Testis (tissue), 3 donors: Measurements from ENCODE around the gene TLK2. TPM values are rescaled to one million over a fixed set of nuclear protein-coding genes. Genes with fewer than 3 reads are reported as not detected.
A peak's percentile ranks its signal among the peaks of the same experiment; 100 is the strongest.

Source experiments
- DNase-seq: peaks from one replicate; pipeline ENCODE4 v3.0.0-alpha.2; 2019
- H3K27ac ChIP-seq, 2 donors: fragments of 200-600 bp; sonication (generic); one replicate each; pipeline ENCODE4 v1.5.1; 2019
- H3K27me3 ChIP-seq: fragments of 200-600 bp; sonication (generic); one replicate; pipeline ENCODE4 v1.5.1; 2019
- H3K36me3 ChIP-seq: fragments of 200-600 bp; sonication (generic); one replicate; pipeline ENCODE4 v1.5.1; 2017; ENCODE audit warnings: low read depth; ENCODE audit errors: missing control alignments
- H3K4me1 ChIP-seq: fragments of 200-600 bp; sonication (generic); one replicate; pipeline ENCODE4 v1.5.1; 2019
- H3K4me3 ChIP-seq, 2 donors: fragments of 200-600 bp; sonication (generic); one replicate each; pipeline ENCODE4 v1.5.1; 2017 to 2019
- H3K9me3 ChIP-seq: fragments of 200-600 bp; sonication (generic); one replicate; pipeline ENCODE4 v1.5.1; 2017
- CTCF ChIP-seq, 3 experiments: fragments of 450-650 bp in 2 of 3; fragments of 200-600 bp in 1 of 3; sonication (generic) in 1 of 3; IDR thresholded peaks; one replicate each; pipeline ENCODE4 v1.5.1; 2016 to 2019; ENCODE audit warnings: antibody characterized with exemption in 3 of 3, mild to moderate bottlenecking in 2 of 3, moderate library complexity in 1 of 3
- POLR2A ChIP-seq: fragments of 450-650 bp; IDR thresholded peaks from one replicate; pipeline ENCODE4 v1.6.1; 2017; ENCODE audit warnings: antibody characterized with exemption, mild to moderate bottlenecking, moderate library complexity
- WGBS, 2 donors: methylation state at CpG; one replicate each; pipeline ENCODE4 v1.1.5; 2018; 5-methylcytosine and 5-hydroxymethylcytosine counted together
- intact Hi-C: fragments of 100-400 bp; cut with DNase I; formaldehyde crosslinking; loops from one replicate; pipeline ENCODE4 v1.15.1; 2023; ENCODE audit warnings: low total_unique reads
- polyA plus RNA-seq: library from polyadenylated mRNA; stranded (reverse); fragments of 350-450 nt; fragmentation: Illumina TruSeq; extraction: RNeasy Lipid Tissue Mini Kit (QIAGEN cat#74804); gene quantifications from one replicate; pipeline ENCODE4 v1.2.3, GENCODE V29; 2014; ENCODE audit warnings: low read depth, low replicate concordance; ENCODE audit not compliant: insufficient read depth
- total RNA-seq, 2 donors: library from RNA; depleted of rRNA; stranded (reverse); fragments of >200 nt; gene quantifications; one replicate each; pipeline ENCODE4 v1.2.3, GENCODE V29; 2016

TLK2 gene
- total and polyA plus RNA-seq, 3 donors from 2014 or later: 64.5 to 109 (median 78.2) TPM

DNA sequence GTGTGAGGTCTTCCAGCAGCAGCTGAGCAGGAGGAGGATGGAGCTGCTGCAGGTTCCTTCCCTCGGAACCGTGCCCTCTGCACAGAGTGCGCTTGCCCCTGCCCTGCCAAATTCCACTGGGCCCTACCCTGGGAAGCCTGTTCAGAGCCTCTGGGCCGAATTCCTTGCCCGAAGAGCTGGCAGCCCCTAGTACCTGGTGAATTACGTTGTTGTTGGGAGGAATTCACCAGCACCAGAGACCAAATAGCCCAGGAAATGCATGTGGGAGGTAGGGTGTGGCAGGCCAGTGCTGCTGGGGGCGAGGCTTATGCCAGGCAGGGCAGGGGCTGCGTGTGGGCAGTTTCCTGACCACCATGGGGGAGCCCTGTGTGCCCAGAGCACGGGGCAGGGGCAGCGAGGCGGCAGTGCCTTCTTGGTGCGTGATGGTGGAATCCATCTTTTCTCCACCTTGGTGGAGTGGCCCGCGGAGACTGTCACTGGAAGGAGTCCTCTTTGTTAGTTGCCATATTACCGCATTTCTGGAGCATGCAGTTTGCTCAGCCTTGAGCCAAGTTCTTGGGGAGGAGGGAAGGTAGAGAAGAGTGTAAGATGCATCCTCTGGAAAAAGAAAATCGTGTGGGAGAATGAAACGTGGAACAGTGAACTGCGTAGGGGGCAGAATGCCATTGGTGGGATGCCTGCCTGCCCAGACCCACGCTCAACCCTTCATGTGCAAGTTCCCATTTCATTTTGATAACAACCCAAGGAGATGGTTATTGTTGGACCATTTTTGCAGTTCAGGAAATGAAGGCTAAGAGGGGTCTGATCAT, 151.1 kb downstream of the TLK2 start:
- TF ChIP-seq POLR2A (no peak), CTCF (IDR thresholded peaks at IDR 0.05) (no peak)
- intact Hi-C loops: no loop called here
- Histone ChIP-seq H3K27ac (peak overlapping the region in 1 of 2 donors; percentile 80), H3K36me3 (no peaks in the 10 kb centered on the region), H3K4me1 (peaks cover 6% of the 10 kb centered on the region), H3K4me3 (peak overlapping the region; percentile 55 to 76), H3K9me3 (no peaks in the 10 kb centered on the region), H3K27me3 (no peaks in the 10 kb centered on the region)
- no peak for DNase-seq
- WGBS, 2 donors: 52 to 56% methylated on average over 16 to 19 of the region's 19 CpGs

DNA sequence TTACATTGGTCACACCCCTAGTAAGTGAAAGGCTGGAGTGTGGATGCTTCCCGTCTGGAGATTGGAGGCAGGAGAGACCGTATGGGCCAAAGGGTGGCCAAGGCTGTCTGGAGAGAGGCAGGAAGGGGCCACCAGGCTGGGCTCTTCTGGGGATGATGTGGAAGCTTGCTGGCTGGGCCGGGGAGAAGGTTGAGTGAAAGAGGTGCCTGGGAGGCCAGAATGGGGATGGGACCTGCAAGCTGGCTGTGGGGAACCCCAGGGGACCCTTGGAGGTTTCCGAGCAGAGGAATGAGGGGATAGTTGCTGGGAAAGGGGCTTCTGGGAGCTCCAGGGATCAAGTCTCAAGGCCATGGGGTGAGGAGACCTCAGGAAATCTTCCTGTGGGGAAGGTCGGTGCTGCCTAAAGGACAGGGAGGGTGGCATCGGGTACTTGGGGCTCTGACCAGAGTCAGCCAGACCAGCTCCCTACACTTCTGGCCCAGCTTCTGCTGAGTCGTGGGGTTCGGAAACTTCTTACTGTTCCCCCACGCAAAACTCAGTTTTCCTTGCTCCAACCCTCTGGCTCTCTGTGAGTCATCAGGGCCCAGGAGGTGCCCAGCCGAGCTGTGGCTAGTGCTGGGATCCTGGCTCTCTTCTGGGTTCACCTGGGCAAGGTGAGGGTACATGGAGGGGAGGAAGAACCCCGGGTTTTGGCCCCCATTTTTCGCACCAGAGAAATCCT, 151.9 kb downstream of the TLK2 start:
- intact Hi-C loops: no loop called here
- Histone ChIP-seq H3K36me3 (no peaks in the 10 kb centered on the region), H3K4me3 (no peak overlapping the region)

DNA sequence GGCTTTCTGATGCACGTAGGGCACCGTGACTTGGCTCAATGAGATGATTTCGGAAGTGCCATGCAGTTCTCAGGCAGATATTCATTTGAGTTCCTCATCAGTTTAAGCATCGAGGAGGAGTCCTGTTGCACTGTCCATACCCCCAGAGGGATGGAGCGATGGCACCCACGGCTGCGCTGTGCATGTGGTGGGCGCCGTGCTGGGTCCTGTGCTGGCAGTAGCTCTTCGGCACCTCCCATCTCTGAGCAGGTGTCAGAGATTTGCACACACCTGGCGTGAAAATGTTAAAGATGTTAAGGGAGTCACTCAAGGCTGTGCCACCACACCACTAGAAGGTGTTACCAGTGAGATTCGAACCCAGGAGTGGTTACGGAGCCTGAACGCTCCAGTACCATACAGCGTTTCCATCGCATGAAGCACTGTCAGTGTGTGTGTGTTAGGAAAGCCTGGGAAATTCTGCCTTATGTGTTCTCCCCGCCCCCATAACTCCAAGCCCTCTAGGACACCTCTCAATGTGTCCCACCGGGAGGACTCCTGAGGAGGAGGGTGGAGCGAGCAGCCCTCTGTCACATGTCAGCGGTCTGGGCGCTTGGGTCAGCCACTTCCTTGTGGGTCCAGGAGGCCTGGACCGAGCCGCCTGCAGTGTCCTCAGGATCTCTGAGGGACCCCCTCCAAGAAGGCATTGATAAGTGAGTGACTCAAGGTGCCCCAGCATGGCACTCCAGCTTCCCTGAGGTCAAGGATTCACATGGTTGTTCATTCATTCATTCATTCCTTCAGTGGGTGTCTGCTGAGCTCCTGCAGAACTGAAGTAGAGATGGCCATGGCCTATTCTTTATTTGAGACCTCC, 152.7 kb downstream of the TLK2 start:
- peaks cover 6% of the 10 kb centered on the region for H3K4me1 ChIP-seq
- no peaks in the 10 kb centered on the region for H3K9me3 ChIP-seq
- no peaks in the 10 kb centered on the region for H3K27me3 ChIP-seq
- intact Hi-C loops: no loop called here
- DNase-seq: no peak
- TF ChIP-seq POLR2A (no peak), CTCF (IDR thresholded peaks at IDR 0.05) (no peak)
- H3K4me3 ChIP-seq: no peak overlapping the region
- H3K27ac ChIP-seq: no peak overlapping the region
- H3K36me3 ChIP-seq: no peaks in the 10 kb centered on the region
- WGBS, 2 donors: 91 to 97% methylated on average over 18 to 20 of the region's 23 CpGs

More for the DNA sequence above, 151.9 kb downstream of the TLK2 start:
- H3K27ac ChIP-seq: no peak overlapping the region
- TF ChIP-seq POLR2A (no peak), CTCF (IDR thresholded peaks at IDR 0.05) (no peak)
- no peaks in the 10 kb centered on the region for H3K9me3 ChIP-seq
- 84 to 86% methylated on average over 6 to 12 of the region's 12 CpGs for WGBS, 2 donors
- H3K4me1 ChIP-seq: peaks cover 6% of the 10 kb centered on the region
- no peak for DNase-seq
- no peaks in the 10 kb centered on the region for H3K27me3 ChIP-seq

- no peak for TF ChIP-seq POLR2A
- no peak for TF ChIP-seq CTCF (IDR thresholded peaks at IDR 0.05)
These were observed 153.6 kb downstream of the TLK2 start for GRCh38 chr17:62631936-62632924.

More at GRCh38 chr17:62631936-62632924, 153.6 kb downstream of the TLK2 start:
- DNase-seq: no peak
- Histone ChIP-seq H3K9me3 (no peaks in the 10 kb centered on the region), H3K27ac (no peak overlapping the region), H3K27me3 (no peaks in the 10 kb centered on the region), H3K4me3 (no peak overlapping the region), H3K36me3 (no peaks in the 10 kb centered on the region), H3K4me1 (peaks cover 6% of the 10 kb centered on the region)
- WGBS, 2 donors: 82 to 85% methylated on average over 23 to 27 of the region's 27 CpGs
- intact Hi-C loops: no loop called here
